ENCODE data around the gene KLF16. TPM values are rescaled to one million over a fixed set of nuclear protein-coding genes. Genes with fewer than 3 reads are reported as not detected.

The KLF16 gene
- total RNA-seq, result 5.3 and 6.4 TPM in 2 replicates

GRCh38 chr19:1863328-1863637 is at the start of gene KLF16:
Gene KLF16 (minus strand): TSS chr19:1863579. CDS start chr19:1863497, 82 bp downstream.
- no peak for TF ChIP-seq CTCF (IDR thresholded peaks at IDR 0.05; ENCODE audit: insufficient read depth, low read length, severe bottlenecking)
- DNase-seq (ENCODE audit: low read depth), result no peak
- no peak for FAIRE-seq
- Histone ChIP-seq H3K4me3 (ENCODE audit: low read depth, low read length) (peak within 1 kb of the TSS; percentile 88), H3K36me3 (ENCODE audit: control insufficient read depth, insufficient read depth, low read length) (no peaks in the 10 kb centered on the region), H3K27me3 (ENCODE audit: control insufficient read depth, insufficient read depth, low read length) (no peaks in the 10 kb centered on the region)

GRCh38 chr19:1912760-1913505 is 49.6 kb upstream of the KLF16 start:
- no peak for TF ChIP-seq CTCF (IDR thresholded peaks at IDR 0.05; ENCODE audit: insufficient read depth, low read length, severe bottlenecking)
- Histone ChIP-seq H3K4me3 (ENCODE audit: low read depth, low read length) (no peak overlapping the region), H3K27me3 (ENCODE audit: control insufficient read depth, insufficient read depth, low read length) (no peaks in the 10 kb centered on the region), H3K36me3 (ENCODE audit: control insufficient read depth, insufficient read depth, low read length) (peaks cover 12% of the 10 kb centered on the region)
- DNase-seq (ENCODE audit: low read depth) (no peak), FAIRE-seq (no peak)

- no peaks in the 10 kb centered on the region for H3K27me3 ChIP-seq (ENCODE audit: control insufficient read depth, insufficient read depth, low read length)
- DNase-seq (ENCODE audit: low read depth), result no peak
- FAIRE-seq, result no peak
- no peak for TF ChIP-seq CTCF (IDR thresholded peaks at IDR 0.05; ENCODE audit: insufficient read depth, low read length, severe bottlenecking)
- peaks cover 9% of the 10 kb centered on the region for H3K36me3 ChIP-seq (ENCODE audit: control insufficient read depth, insufficient read depth, low read length)
- H3K4me3 ChIP-seq (ENCODE audit: low read depth, low read length), result no peak overlapping the region
Observed at GRCh38 chr19:1911995-1912394, 48.6 kb upstream of the KLF16 start.

GRCh38 chr19:1911098-1911497 is 47.7 kb upstream of the KLF16 start:
- Histone ChIP-seq H3K27me3 (ENCODE audit: control insufficient read depth, insufficient read depth, low read length) (no peaks in the 10 kb centered on the region), H3K4me3 (ENCODE audit: low read depth, low read length) (no peak overlapping the region), H3K36me3 (ENCODE audit: control insufficient read depth, insufficient read depth, low read length) (peaks cover 9% of the 10 kb centered on the region)
- DNase-seq (ENCODE audit: low read depth), result no peak
- no peak for FAIRE-seq
- no peak for TF ChIP-seq CTCF (IDR thresholded peaks at IDR 0.05; ENCODE audit: insufficient read depth, low read length, severe bottlenecking)

GRCh38 chr19:1910177-1910576 is 46.8 kb upstream of the KLF16 start:
- no peak for FAIRE-seq
- Histone ChIP-seq H3K4me3 (ENCODE audit: low read depth, low read length) (no peak overlapping the region), H3K36me3 (ENCODE audit: control insufficient read depth, insufficient read depth, low read length) (peaks cover 9% of the 10 kb centered on the region), H3K27me3 (ENCODE audit: control insufficient read depth, insufficient read depth, low read length) (no peaks in the 10 kb centered on the region)
- no peak for DNase-seq (ENCODE audit: low read depth)
- TF ChIP-seq CTCF (IDR thresholded peaks at IDR 0.05; ENCODE audit: insufficient read depth, low read length, severe bottlenecking), result no peak

- DNase-seq (ENCODE audit: low read depth) (no peak), FAIRE-seq (no peak)
- Histone ChIP-seq H3K4me3 (ENCODE audit: low read depth, low read length) (no peak overlapping the region), H3K27me3 (ENCODE audit: control insufficient read depth, insufficient read depth, low read length) (no peaks in the 10 kb centered on the region), H3K36me3 (ENCODE audit: control insufficient read depth, insufficient read depth, low read length) (peaks cover 6% of the 10 kb centered on the region)
- TF ChIP-seq CTCF (IDR thresholded peaks at IDR 0.05; ENCODE audit: insufficient read depth, low read length, severe bottlenecking), result no peak
Observed at GRCh38 chr19:1909761-1910080, 46.3 kb upstream of the KLF16 start.

All from bronchial epithelial cell (primary cell).